HFF-Myc (cell line): ENCODE results near the gene SPI1.
"Not testable (repeated sequence)": the region's sequence is repeated elsewhere in the genome, so short reads cannot be mapped to it uniquely, and the experiment has no call there.

ENCODE experiments used
- DNase-seq: peaks from one replicate; pipeline ENCODE4 v3.0.0-alpha.2; 2011; ENCODE audit warnings: low read depth; ENCODE audit errors: extremely low read depth
- H3K4me3 ChIP-seq: replicated peaks from 2 replicates; pipeline ENCODE4 v1.5.1; 2011; ENCODE audit warnings: low read depth, mild to moderate bottlenecking, control low read depth, low read length
- TF ChIP-seq, protein P1 (sequence below): IDR thresholded peaks from 2 replicates; pipeline ENCODE4 v1.5.1; 2012; ENCODE audit warnings: mild to moderate bottlenecking, low read depth, low read length, control low read depth; ENCODE audit errors: missing control alignments

Gene SPI1

DNA sequence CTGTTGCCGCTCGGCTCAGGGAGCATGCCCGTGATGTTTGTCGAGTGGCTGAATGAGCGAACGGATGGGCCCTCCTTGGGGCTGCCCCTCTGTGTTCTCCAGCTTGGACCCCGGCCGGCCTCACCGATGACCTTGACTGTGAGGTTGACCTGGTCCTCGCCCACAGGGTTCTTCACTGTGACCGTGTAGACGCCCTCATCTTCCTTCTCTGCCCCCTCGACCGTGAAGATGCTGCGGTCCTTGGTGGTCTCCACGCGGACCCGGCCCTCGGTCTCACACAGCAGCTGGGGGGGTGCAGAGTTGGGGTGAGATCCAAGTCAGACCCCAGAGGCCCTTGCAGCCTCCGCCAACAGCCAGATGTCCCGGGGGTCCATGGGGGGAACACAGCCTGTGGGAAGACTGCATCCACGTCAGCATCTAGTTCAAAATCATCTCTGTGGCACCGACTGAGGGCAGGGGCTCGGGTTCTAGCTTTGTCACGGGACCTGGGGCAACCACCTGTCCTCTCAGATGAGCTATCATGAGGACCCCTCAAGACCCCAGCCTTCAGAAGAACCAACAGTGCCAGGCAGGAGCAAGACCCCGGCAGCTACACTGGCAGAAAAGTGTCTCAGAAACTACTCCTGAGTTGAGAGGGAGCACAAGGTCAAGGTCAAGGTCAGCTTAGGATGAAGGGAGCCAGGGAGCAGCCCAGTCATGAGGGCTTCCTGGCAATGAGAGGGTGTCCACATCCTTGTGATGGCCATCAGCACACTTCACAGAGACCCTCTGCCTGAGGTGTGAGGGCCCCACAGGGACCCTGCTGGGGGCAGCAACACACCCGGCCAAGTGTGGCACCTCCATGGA lies 39.7 kb downstream of the SPI1 start:
- DNase-seq: no peak
- TF ChIP-seq, protein P1, sequence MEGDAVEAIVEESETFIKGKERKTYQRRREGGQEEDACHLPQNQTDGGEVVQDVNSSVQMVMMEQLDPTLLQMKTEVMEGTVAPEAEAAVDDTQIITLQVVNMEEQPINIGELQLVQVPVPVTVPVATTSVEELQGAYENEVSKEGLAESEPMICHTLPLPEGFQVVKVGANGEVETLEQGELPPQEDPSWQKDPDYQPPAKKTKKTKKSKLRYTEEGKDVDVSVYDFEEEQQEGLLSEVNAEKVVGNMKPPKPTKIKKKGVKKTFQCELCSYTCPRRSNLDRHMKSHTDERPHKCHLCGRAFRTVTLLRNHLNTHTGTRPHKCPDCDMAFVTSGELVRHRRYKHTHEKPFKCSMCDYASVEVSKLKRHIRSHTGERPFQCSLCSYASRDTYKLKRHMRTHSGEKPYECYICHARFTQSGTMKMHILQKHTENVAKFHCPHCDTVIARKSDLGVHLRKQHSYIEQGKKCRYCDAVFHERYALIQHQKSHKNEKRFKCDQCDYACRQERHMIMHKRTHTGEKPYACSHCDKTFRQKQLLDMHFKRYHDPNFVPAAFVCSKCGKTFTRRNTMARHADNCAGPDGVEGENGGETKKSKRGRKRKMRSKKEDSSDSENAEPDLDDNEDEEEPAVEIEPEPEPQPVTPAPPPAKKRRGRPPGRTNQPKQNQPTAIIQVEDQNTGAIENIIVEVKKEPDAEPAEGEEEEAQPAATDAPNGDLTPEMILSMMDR: no peak
- no peak overlapping the region for H3K4me3 ChIP-seq

DNA sequence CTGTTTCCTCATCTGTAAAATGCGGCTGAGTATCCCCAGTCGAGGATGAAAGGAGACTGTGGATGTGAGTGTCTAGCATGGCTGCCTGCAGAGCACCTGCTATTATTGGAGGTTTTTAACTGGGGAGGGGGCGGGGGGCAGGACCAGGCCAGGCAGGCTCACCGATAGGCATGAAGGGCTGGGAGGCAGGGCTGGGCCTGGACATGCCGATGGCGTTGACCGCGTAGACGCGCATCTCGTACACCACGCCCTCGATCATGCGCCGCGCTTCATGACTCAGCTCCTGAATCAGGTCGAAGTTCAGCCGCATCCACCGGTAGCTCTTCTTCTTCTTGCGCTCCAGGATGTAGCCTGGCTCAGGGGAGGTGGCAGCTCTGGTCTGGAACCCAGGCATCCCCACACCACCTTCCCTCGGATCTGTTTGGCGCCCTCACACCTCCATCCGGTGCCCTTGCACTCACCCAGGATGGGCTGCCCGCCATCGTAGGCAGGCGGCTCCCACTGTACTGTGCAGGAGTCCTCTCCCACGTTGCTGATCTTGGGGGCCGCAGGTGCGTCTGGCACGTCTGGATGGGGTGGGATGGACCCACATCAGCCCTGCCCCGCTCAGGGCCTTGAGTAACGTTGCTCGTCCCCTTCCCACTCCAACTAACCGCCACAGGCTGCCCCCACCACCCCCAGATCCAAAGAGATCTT lies 41.0 kb downstream of the SPI1 start:
- H3K4me3 ChIP-seq: no peak overlapping the region
- DNase-seq: no peak
- TF ChIP-seq, protein P1: no peak

DNA sequence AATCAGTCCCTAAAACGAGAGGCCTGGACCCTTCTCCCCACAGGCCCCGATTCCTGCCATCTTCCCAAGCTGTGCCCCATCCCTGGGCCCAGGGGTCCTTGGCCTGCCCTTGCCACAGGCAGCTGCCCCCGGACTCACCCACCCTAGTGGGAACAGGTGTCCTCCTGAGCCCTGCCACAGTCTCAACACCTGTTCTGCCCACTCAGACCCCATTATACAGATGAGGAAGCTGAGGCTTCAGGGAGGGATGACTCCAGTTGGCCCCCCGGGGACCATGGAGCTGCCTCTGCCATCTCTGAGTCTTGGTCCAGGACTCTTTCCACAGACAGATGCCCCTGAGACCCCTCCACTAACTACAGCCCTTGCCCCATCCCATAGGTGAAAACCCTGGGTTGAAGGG lies 41.8 kb downstream of the SPI1 start:
- DNase-seq: no peak
- H3K4me3 ChIP-seq: no peak overlapping the region
- TF ChIP-seq, protein P1: no peak

DNA sequence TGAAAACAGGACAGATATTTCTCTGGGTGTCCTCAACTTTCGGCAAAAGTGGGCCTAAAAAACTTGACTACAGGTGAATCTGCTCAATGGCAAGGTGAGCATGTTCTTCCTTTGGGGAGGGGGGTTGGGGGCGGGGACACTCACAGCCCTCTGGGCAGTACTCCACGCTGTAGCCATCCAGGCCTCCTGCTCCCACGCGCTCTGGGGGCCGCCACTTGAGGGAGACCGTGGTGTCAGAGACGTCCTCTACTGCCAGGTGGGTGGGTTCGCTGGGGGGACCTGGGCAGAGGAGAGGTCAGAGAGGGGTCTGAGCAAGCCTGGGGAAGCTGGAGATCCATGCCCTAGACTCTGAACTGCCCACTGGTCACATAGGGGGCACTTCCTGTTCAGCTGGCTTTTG lies 42.6 kb downstream of the SPI1 start:
- TF ChIP-seq, protein P1: no peak
- no peak for DNase-seq
- H3K4me3 ChIP-seq: no peak overlapping the region

DNA sequence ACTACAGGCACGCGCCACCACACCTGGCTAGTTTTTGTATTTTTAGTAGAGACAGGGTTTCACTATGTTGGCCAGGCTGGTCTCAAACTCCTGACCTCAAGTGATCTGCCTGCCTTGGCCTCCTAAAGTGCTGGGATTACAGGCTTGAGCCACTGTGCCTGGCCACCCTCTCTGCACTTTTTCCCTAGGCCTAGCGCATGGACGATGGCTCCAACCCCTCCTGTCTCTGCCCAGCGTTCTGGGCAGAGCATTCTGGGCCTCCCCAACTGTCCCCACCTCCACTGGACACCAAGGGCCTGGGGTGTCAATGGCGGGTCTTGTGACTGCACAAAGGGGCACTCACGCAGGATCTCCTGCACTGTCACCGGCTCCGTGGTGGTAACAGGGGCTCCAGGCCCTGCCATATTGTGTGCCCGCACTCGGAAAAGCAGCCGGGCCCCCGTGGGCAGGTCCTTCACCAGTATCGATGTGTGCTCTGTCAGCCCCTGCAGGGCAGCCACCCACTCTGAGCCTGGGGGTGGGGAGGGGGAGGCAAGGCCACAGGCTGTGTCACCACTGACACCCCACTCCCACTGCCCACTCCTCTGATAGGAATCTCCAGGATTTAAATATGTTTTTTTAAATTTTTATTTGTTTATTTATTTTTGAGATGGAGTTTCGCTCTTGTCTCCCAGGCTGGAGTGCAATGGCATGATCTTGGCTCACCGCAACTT lies 43.5 kb downstream of the SPI1 start:
- not testable (repeated sequence) for H3K4me3 ChIP-seq, DNase-seq

DNA sequence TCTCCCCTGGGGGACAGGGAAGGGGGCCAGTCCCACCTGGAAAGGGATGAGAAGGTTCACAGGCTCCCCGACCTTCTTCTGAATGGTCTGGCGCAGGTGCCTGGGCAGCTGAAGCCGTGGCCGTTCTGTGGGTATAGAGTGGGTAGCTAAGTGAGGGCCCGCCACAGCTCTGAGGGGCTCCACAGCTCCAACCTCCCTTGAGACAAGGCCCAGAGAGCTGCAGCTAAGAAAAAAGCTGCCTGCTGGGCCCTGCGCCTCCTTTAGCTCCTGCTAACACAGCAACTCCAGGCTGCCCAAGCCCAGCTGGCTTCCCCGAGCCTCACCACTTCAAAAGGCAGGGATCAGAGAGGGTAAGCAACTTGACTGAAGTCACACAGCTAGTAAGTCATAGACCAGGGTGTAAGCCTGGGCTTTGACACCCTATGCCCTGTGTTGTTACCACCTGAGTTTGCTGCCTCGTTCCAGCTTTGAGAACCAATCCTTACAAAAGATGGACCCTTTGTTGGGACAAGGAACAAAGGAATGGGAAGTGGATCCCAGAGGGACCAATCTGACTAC lies 44.4 kb downstream of the SPI1 start:
- H3K4me3 ChIP-seq: no peak overlapping the region
- no peak for DNase-seq
- TF ChIP-seq, protein P1: no peak

DNA sequence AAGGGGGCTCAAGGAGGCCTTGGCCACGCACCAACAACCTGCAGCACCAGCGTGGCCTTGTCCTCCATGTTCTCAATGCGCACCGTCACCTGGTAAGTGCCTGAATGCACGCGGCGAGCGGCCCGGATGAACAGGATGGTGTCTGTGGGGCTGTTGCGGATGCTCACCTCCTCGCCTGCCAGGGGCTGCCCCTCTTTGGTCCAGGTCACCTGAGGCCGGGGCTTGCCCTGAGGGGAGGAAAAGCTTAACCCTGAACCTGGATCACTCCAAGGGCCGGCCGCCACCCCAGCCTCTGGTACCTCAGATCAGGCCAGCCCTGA lies 44.9 kb downstream of the SPI1 start:
- TF ChIP-seq, protein P1: no peak
- no peak overlapping the region for H3K4me3 ChIP-seq
- no peak for DNase-seq
